ENCODE measurements around the gene PLXNA2. TPM values are rescaled to one million over a fixed set of nuclear protein-coding genes. Genes with fewer than 3 reads are reported as not detected.

The PLXNA2 gene
- total RNA-seq, 1 donor from 2014 or later: 47.5 TPM

GRCh38 chr1:208203848-208204609 is 40.2 kb downstream of the PLXNA2 start:
- ATAC-seq: no peak

- peak; percentile 56 for ATAC-seq
Measured at GRCh38 chr1:208203127-208203847, 40.9 kb downstream of the PLXNA2 start.

- ATAC-seq: no peak
Measured at GRCh38 chr1:208202333-208202995, 41.7 kb downstream of the PLXNA2 start.

GRCh38 chr1:208201229-208201628 is 43.0 kb downstream of the PLXNA2 start:
- ATAC-seq: peak; percentile 22

- ATAC-seq: no peak
Measured at GRCh38 chr1:208200116-208200515, 44.1 kb downstream of the PLXNA2 start.

- no peak for ATAC-seq
Measured at GRCh38 chr1:208198236-208198635, 45.9 kb downstream of the PLXNA2 start.

- no peak for ATAC-seq
Measured at GRCh38 chr1:208194944-208195343, 49.2 kb downstream of the PLXNA2 start.

- no peak for ATAC-seq
Measured at GRCh38 chr1:208192995-208193394, 51.2 kb downstream of the PLXNA2 start.

GRCh38 chr1:208190784-208191183 is 53.4 kb downstream of the PLXNA2 start:
- no peak for ATAC-seq

GRCh38 chr1:208189716-208190115 is 54.5 kb downstream of the PLXNA2 start:
- no peak for ATAC-seq

GRCh38 chr1:208189183-208189582 is 55.0 kb downstream of the PLXNA2 start:
- ATAC-seq: no peak

- no peak for ATAC-seq
Measured at GRCh38 chr1:208188607-208189006, 55.6 kb downstream of the PLXNA2 start.

- ATAC-seq: no peak
Measured at GRCh38 chr1:208187499-208188041, 56.6 kb downstream of the PLXNA2 start.

GRCh38 chr1:208185801-208186231 is 58.4 kb downstream of the PLXNA2 start:
- no peak for ATAC-seq

- no peak for ATAC-seq
Measured at GRCh38 chr1:208184966-208185654, 59.1 kb downstream of the PLXNA2 start.

- peak; percentile 99 for ATAC-seq
Measured at GRCh38 chr1:208183977-208184911, 59.9 kb downstream of the PLXNA2 start.

GRCh38 chr1:208182880-208183645 is 61.1 kb downstream of the PLXNA2 start:
- ATAC-seq: no peak

GRCh38 chr1:208181364-208181763 is 62.8 kb downstream of the PLXNA2 start:
- ATAC-seq: no peak

- no peak for ATAC-seq
Measured at GRCh38 chr1:208180421-208180820, 63.8 kb downstream of the PLXNA2 start.

GRCh38 chr1:208179961-208180409 is 64.2 kb downstream of the PLXNA2 start:
- no peak for ATAC-seq
